ENCODE measurements around the gene FAXDC2.
A peak's percentile ranks its signal among the peaks of the same experiment; 100 is the strongest.
"Not testable (repeated sequence)": the region's sequence is repeated elsewhere in the genome, so short reads cannot be mapped to it uniquely, and the experiment has no call there.

Gene FAXDC2

DNA sequence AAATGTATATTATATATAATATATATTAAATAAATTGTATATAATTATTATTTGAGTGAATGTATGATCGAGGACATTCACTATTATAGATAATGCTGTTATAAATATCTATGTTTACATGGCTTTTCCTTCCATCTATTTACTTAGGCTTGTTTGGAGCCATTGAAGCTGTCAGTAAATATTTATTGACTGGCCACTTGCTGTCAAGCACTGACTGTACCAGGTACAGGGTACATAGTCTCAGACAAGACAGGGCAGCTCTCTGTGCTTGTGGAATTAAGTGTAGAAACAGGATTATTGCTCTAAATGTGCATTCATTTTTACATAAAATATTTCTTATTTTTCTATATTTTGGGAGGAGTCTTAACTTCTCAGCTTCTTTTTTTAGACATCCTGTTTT, 16.4 kb downstream of the FAXDC2 start:
- TF ChIP-seq, protein P1, sequence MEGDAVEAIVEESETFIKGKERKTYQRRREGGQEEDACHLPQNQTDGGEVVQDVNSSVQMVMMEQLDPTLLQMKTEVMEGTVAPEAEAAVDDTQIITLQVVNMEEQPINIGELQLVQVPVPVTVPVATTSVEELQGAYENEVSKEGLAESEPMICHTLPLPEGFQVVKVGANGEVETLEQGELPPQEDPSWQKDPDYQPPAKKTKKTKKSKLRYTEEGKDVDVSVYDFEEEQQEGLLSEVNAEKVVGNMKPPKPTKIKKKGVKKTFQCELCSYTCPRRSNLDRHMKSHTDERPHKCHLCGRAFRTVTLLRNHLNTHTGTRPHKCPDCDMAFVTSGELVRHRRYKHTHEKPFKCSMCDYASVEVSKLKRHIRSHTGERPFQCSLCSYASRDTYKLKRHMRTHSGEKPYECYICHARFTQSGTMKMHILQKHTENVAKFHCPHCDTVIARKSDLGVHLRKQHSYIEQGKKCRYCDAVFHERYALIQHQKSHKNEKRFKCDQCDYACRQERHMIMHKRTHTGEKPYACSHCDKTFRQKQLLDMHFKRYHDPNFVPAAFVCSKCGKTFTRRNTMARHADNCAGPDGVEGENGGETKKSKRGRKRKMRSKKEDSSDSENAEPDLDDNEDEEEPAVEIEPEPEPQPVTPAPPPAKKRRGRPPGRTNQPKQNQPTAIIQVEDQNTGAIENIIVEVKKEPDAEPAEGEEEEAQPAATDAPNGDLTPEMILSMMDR (IDR thresholded peaks at IDR 0.05) = no peak
- H3K4me3 ChIP-seq (ENCODE audit: low read depth, low read length) = no peak overlapping the region
- no peak overlapping the region for H3K9ac ChIP-seq
- H2AFZ ChIP-seq = no peak overlapping the region
- no peaks in the 10 kb centered on the region for H3K36me3 ChIP-seq (ENCODE audit: control insufficient read depth, insufficient read depth, low read length)
- H3K27ac ChIP-seq = peak overlapping the region; percentile 80
- peaks cover 42% of the 10 kb centered on the region for H3K4me1 ChIP-seq
- peaks cover 22% of the 10 kb centered on the region for H3K79me2 ChIP-seq
- no peaks in the 10 kb centered on the region for H3K27me3 ChIP-seq (ENCODE audit: control insufficient read depth, insufficient read depth, low read length)
- no peak overlapping the region for H3K4me2 ChIP-seq (ENCODE audit: low read length)
- no peaks in the 10 kb centered on the region for H3K9me3 ChIP-seq (ENCODE audit: control insufficient read depth, low read length)

DNA sequence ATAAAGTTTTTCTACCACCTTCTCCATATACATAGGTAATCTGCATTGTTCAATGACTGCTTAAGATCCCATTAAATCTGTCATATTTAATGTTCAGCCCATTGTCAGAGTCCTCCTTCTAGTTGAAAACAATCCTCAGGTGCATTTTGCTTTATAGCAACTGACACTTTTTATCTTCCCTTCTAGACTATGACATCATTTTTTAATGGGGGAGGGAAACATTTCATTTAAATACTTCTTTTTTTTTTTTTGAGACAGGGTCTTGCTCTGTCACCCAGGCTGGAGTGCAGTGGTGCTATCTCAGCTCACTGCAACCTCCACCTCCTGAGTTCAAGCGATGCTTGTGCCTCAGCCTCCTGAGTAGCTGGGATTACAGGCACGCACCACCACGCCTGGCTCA, 17.6 kb downstream of the FAXDC2 start:
- not testable (repeated sequence) for H3K4me3 ChIP-seq (ENCODE audit: low read depth, low read length); H3K27ac ChIP-seq; H3K9me3 ChIP-seq (ENCODE audit: control insufficient read depth, low read length); H3K9ac ChIP-seq; H3K36me3 ChIP-seq (ENCODE audit: control insufficient read depth, insufficient read depth, low read length); H3K27me3 ChIP-seq (ENCODE audit: control insufficient read depth, insufficient read depth, low read length); H3K4me2 ChIP-seq (ENCODE audit: low read length); H2AFZ ChIP-seq
- Histone ChIP-seq H3K79me2 (peaks cover 12% of the 10 kb centered on the region), H3K4me1 (peaks cover 40% of the 10 kb centered on the region)

GRCh38 chr5:154831451-154831850, 19.0 kb downstream of the FAXDC2 start:
- H3K27ac ChIP-seq = peak overlapping the region; percentile 49
- peaks cover 7% of the 10 kb centered on the region for H3K79me2 ChIP-seq
- H3K4me3 ChIP-seq (ENCODE audit: low read depth, low read length) = no peak overlapping the region
- TF ChIP-seq, protein P1 (IDR thresholded peaks at IDR 0.05) = no peak
- H3K9me3 ChIP-seq (ENCODE audit: control insufficient read depth, low read length) = no peaks in the 10 kb centered on the region
- no peak overlapping the region for H3K9ac ChIP-seq
- H3K4me2 ChIP-seq (ENCODE audit: low read length) = no peak overlapping the region
- H2AFZ ChIP-seq = no peak overlapping the region
- H3K27me3 ChIP-seq (ENCODE audit: control insufficient read depth, insufficient read depth, low read length) = no peaks in the 10 kb centered on the region
- no peaks in the 10 kb centered on the region for H3K36me3 ChIP-seq (ENCODE audit: control insufficient read depth, insufficient read depth, low read length)
- H3K4me1 ChIP-seq = peaks cover 33% of the 10 kb centered on the region

GRCh38 chr5:154830596-154830995, 19.8 kb downstream of the FAXDC2 start:
- Histone ChIP-seq H3K79me2 (peaks cover 3% of the 10 kb centered on the region), H3K9ac (no peak overlapping the region), H3K4me1 (peaks cover 28% of the 10 kb centered on the region), H2AFZ (no peak overlapping the region), H3K27ac (peak overlapping the region; percentile 49), H3K27me3 (ENCODE audit: control insufficient read depth, insufficient read depth, low read length) (no peaks in the 10 kb centered on the region), H3K4me3 (ENCODE audit: low read depth, low read length) (no peak overlapping the region), H3K4me2 (ENCODE audit: low read length) (no peak overlapping the region), H3K9me3 (ENCODE audit: control insufficient read depth, low read length) (no peaks in the 10 kb centered on the region), H3K36me3 (ENCODE audit: control insufficient read depth, insufficient read depth, low read length) (no peaks in the 10 kb centered on the region)
- TF ChIP-seq, protein P1 (IDR thresholded peaks at IDR 0.05) = no peak

DNA sequence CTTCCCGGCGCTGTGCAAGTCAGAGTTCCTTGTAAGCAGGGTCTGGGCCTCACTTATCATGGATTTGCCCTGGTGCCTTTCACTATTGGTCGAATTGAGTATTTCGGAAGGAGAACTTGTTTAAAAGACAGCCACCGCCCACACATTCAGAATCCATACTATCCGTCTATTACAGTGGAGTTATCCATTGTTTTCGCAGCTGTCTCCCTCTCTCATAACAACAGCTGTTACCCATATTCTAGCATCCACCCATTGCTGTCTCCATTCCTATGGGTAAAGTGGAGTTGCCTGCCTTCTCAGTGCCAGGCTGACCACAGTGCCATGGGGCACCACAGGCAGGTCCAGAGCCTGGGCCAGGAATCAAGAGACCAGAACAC, 20.2 kb downstream of the FAXDC2 start:
- no peaks in the 10 kb centered on the region for H3K9me3 ChIP-seq (ENCODE audit: control insufficient read depth, low read length)
- peaks cover 24% of the 10 kb centered on the region for H3K4me1 ChIP-seq
- H2AFZ ChIP-seq = no peak overlapping the region
- H3K27me3 ChIP-seq (ENCODE audit: control insufficient read depth, insufficient read depth, low read length) = no peaks in the 10 kb centered on the region
- H3K9ac ChIP-seq = no peak overlapping the region
- no peak overlapping the region for H3K4me2 ChIP-seq (ENCODE audit: low read length)
- peaks cover 2% of the 10 kb centered on the region for H3K79me2 ChIP-seq
- no peaks in the 10 kb centered on the region for H3K36me3 ChIP-seq (ENCODE audit: control insufficient read depth, insufficient read depth, low read length)
- peak overlapping the region; percentile 49 for H3K27ac ChIP-seq
- TF ChIP-seq, protein P1 (IDR thresholded peaks at IDR 0.05) = no peak
- H3K4me3 ChIP-seq (ENCODE audit: low read depth, low read length) = no peak overlapping the region

Measured in parathyroid adenoma (tissue), 2 donors.